OCI-LY3 (cell line): ENCODE data around the gene CCR1.
A peak's percentile ranks its signal among the peaks of the same experiment; 100 is the strongest.

Experiments
- H2AFZ ChIP-seq: fragments of 200-600, 300-600 bp; shearing (Covaris generic); 2 replicates; pipeline ENCODE4 v1.6.0; 2014; ENCODE audit warnings: antibody characterized with exemption, low read depth, low read length
- H3K27ac ChIP-seq: fragments of 200-600, 300-600 bp; sonication (generic); 2 replicates; pipeline ENCODE4 v1.5.1; 2014; ENCODE audit warnings: mild to moderate bottlenecking, low read length, moderate library complexity, mixed read lengths
- H3K27me3 ChIP-seq: fragments of 200-600, 300-600 bp; sonication (generic); 2 replicates; pipeline ENCODE4 v1.6.1; 2014; ENCODE audit warnings: low read depth, low read length, mixed read lengths
- H3K36me3 ChIP-seq: fragments of 200-600, 300-600 bp; sonication (generic); replicated peaks from 2 replicates; pipeline ENCODE3; 2014; ENCODE audit warnings: low read depth, low read length, mixed read lengths
- H3K4me1 ChIP-seq: fragments of 300-600, 200-600 bp; sonication (generic); 2 replicates; pipeline ENCODE4 v1.6.1; 2014; ENCODE audit warnings: low read length, mixed read lengths
- H3K4me2 ChIP-seq: fragments of 200-600, 300-600 bp; sonication (generic); 2 replicates; pipeline ENCODE4 v1.6.1; 2014; ENCODE audit warnings: low read length, mixed read lengths
- H3K4me3 ChIP-seq: fragments of 300-600, 200-600 bp; sonication (generic); 2 replicates; pipeline ENCODE4 v1.5.1; 2014; ENCODE audit warnings: antibody characterized with exemption, mild to moderate bottlenecking, low read length, moderate library complexity
- H3K79me2 ChIP-seq: fragments of 300-600, 200-600 bp; shearing (Covaris generic); 2 replicates; pipeline ENCODE4 v1.6.1; 2014; ENCODE audit warnings: mild to moderate bottlenecking, low read length, mixed read lengths
- H3K9ac ChIP-seq: fragments of 300-600, 200-600 bp; shearing (Covaris generic); 2 replicates; pipeline ENCODE4 v1.6.0; 2014; ENCODE audit warnings: mild to moderate bottlenecking, low read length, moderate library complexity
- H3K9me3 ChIP-seq: fragments of 200-600, 300-600 bp; shearing (Covaris generic); 2 replicates; pipeline ENCODE4 v1.6.1; 2014; ENCODE audit warnings: low read length, mixed read lengths; ENCODE audit not compliant: insufficient read depth
- H4K20me1 ChIP-seq: fragments of 200-600, 300-600 bp; sonication (generic); 2 replicates; pipeline ENCODE4 v1.6.1; 2016; ENCODE audit warnings: low read length, mixed read lengths; ENCODE audit not compliant: insufficient read depth
- EZH2phosphoT487 ChIP-seq: fragments of 200-600 bp; shearing (Covaris generic); IDR thresholded peaks from 2 replicates; pipeline ENCODE4 v1.6.1; 2018; ENCODE audit warnings: antibody characterized with exemption, mixed run types, low read depth
- TF ChIP-seq, protein P1 (sequence below): fragments of 200-600, 300-600 bp; sonication (generic); IDR thresholded peaks from 2 replicates; pipeline ENCODE4 v1.5.1; 2014; ENCODE audit warnings: antibody characterized with exemption, low read length, low read depth

CCR1 gene

DNA sequence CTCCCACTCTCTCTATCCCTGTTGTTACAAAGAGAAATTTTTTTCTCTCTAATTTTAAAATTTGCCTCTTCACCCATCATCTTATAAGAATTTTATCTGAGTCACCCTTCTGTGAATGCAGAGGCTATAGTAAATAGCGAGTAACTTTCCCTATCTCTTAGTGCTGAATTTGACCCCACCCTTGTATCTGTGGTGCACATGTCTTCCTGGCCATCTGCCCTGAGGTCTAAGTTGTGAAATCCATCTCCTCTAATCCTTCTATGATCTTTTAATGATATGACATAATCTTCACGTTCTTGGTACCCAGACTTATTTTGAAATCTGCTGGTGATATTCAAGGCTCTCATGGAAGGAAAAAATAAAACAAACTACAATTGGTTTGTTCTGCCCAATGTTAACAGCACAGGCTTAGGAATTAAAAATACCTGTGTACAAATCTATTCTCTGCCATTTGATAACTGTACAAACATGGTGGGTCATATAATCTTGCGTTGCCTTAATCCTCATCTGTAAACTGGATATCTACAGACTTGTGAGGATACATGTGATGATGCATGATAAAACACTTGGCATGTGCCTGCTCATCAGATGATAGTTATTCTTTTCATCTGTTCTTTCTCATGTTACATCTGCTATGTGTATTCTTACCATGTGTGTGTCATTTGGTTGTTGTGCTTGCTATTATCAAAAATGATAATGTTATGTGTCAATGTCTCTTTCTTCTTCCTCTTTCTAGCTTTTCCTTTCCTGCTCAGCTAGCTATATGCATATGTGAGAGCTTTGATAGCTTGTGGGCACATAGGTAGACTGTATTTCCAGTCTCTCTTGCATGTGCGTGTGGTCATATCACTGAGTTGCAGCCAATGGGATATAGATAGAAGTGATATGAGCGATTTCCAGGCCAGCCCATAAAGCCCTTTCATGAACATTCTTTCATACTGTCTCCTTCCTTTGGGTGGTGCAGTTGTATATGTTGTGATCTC lies 20.4 kb upstream of the CCR1 start:
- Histone ChIP-seq H3K9me3 (peaks cover 4% of the 10 kb centered on the region; the same call in 1 of the 2 replicates), H3K36me3 (no peaks in the 10 kb centered on the region), H3K79me2 (no peaks in the 10 kb centered on the region), H4K20me1 (no peaks in the 10 kb centered on the region), H3K4me3 (no peak overlapping the region), H3K9ac (no peak overlapping the region), H2AFZ (no peak overlapping the region), H3K4me1 (peaks cover 5% of the 10 kb centered on the region), H3K27ac (no peak overlapping the region), H3K4me2 (no peak overlapping the region), H3K27me3 (peaks cover 69% of the 10 kb centered on the region)
- TF ChIP-seq EZH2phosphoT487, result no peak
- TF ChIP-seq, protein P1, sequence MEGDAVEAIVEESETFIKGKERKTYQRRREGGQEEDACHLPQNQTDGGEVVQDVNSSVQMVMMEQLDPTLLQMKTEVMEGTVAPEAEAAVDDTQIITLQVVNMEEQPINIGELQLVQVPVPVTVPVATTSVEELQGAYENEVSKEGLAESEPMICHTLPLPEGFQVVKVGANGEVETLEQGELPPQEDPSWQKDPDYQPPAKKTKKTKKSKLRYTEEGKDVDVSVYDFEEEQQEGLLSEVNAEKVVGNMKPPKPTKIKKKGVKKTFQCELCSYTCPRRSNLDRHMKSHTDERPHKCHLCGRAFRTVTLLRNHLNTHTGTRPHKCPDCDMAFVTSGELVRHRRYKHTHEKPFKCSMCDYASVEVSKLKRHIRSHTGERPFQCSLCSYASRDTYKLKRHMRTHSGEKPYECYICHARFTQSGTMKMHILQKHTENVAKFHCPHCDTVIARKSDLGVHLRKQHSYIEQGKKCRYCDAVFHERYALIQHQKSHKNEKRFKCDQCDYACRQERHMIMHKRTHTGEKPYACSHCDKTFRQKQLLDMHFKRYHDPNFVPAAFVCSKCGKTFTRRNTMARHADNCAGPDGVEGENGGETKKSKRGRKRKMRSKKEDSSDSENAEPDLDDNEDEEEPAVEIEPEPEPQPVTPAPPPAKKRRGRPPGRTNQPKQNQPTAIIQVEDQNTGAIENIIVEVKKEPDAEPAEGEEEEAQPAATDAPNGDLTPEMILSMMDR, result peak; percentile 41

DNA sequence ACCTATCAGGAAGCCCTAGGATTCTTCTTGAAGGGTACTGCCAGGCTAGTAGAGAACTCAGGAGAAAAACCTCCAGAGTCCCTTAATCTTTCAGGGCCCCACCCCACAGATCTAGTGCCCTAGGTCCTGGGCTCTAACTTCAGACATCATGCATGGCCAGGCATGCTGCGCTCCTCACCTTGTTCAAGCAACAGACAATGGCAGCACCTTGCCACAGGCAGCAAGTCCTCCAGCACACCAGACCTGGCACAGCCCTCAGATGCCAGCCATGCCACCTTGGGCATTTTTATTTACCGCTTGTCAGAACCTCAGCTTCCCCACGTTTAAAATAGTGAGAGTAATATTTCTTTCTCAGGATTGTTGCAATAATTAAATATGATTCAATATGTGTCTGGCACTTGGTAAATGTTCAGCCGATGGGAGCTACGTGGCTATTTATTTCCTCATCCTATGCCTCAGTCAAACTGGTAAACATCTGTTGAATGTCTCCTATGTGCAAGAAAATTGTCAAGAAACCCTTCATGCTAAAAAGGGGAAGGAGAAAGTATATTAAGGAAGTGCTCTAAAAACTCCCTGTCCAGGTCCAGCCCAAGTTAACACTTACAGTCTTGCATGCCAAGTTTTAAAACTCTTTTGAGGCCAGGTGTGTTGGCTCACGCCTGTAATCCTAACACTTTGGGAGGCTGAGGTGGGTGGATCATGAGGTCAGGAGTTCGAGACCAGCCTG lies 14.5 kb upstream of the CCR1 start:
- TF ChIP-seq EZH2phosphoT487, result no peak
- TF ChIP-seq, protein P1, result peak; percentile 39
- H3K4me2 ChIP-seq, result peak overlapping the region; percentile 53
- 0 out of 2 replicates have a peak overlapping the region, but pooled peaks have one; percentile 3 for H2AFZ ChIP-seq
- peak overlapping the region; percentile 25 for H3K4me3 ChIP-seq
- H3K9me3 ChIP-seq, result peaks cover 4% of the 10 kb centered on the region; the same call in 1 of the 2 replicates
- H3K9ac ChIP-seq, result 0 out of 2 replicates have a peak overlapping the region, but pooled peaks have one; percentile 2
- H3K36me3 ChIP-seq, result no peaks in the 10 kb centered on the region
- no peaks in the 10 kb centered on the region for H3K79me2 ChIP-seq
- peaks cover 34% of the 10 kb centered on the region for H3K27me3 ChIP-seq
- peaks cover 33% of the 10 kb centered on the region for H3K4me1 ChIP-seq
- no peak overlapping the region for H3K27ac ChIP-seq
- H4K20me1 ChIP-seq, result no peaks in the 10 kb centered on the region

DNA sequence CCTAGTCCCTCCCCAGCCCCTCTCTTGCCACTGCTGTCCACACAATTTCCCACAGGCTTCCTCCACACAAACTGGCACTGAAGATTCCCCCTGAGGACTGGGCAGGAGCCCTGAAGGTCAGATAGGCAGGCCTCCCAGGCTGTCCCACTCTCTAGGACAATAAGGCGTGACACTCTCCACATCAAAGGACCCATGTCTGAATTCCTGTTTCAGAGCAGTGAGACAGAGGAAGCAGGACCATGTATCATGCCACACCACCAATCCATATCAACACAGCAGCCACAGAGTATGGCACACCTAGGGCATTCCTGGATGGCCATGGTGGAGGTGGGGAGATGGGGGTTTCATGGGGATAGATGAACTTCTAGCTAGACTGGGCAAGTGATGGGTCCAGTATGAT lies 13.8 kb upstream of the CCR1 start:
- peak overlapping the region; percentile 53 for H3K4me2 ChIP-seq
- H2AFZ ChIP-seq, result 0 out of 2 replicates have a peak overlapping the region, but pooled peaks have one; percentile 3
- no peak overlapping the region for H3K27ac ChIP-seq
- TF ChIP-seq EZH2phosphoT487, result no peak
- TF ChIP-seq, protein P1, result no peak
- 0 out of 2 replicates have a peak overlapping the region, but pooled peaks have one; percentile 25 for H3K4me3 ChIP-seq
- H3K9ac ChIP-seq, result 0 out of 2 replicates have a peak overlapping the region, but pooled peaks have one; percentile 2
- peaks cover 4% of the 10 kb centered on the region; the same call in 1 of the 2 replicates for H3K9me3 ChIP-seq
- H3K27me3 ChIP-seq, result peaks cover 34% of the 10 kb centered on the region
- no peaks in the 10 kb centered on the region for H4K20me1 ChIP-seq
- H3K4me1 ChIP-seq, result peaks cover 33% of the 10 kb centered on the region
- no peaks in the 10 kb centered on the region for H3K79me2 ChIP-seq
- H3K36me3 ChIP-seq, result no peaks in the 10 kb centered on the region

DNA sequence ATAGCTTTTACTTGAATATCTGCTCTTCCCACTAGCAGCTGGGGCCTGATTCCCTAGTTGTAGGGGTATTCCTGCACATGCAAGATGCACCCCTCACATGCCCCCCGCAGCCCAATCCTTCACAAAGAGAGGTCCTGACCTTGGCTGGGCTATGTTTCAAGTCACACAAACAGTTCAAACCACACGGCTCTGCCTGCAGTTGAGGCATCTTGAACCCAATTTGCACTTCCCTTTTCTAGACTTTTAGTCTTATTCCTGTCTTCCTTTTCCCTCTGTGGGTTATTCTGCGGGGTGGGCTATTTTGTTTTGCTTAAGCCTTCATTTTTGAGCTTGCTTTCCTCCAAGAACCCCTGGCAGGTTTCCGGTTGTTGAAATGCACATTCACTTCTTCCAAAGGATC lies 13.3 kb upstream of the CCR1 start:
- TF ChIP-seq EZH2phosphoT487, result no peak
- TF ChIP-seq, protein P1, result no peak
- Histone ChIP-seq H3K27me3 (peaks cover 34% of the 10 kb centered on the region), H3K4me3 (no peak overlapping the region)

More for the DNA sequence above, 13.3 kb upstream of the CCR1 start:
- H3K4me1 ChIP-seq, result peaks cover 36% of the 10 kb centered on the region
- no peaks in the 10 kb centered on the region for H3K36me3 ChIP-seq
- H3K9ac ChIP-seq, result no peak overlapping the region
- H3K9me3 ChIP-seq, result peaks cover 3% of the 10 kb centered on the region; the same call in 1 of the 2 replicates
- H3K79me2 ChIP-seq, result no peaks in the 10 kb centered on the region
- H3K4me2 ChIP-seq, result peak overlapping the region; percentile 53
- H3K27ac ChIP-seq, result no peak overlapping the region
- H2AFZ ChIP-seq, result no peak overlapping the region
- H4K20me1 ChIP-seq, result no peaks in the 10 kb centered on the region
